H1 (cell line): Measurements from ENCODE around the gene SCN1B. TPM values are rescaled to one million over a fixed set of nuclear protein-coding genes. Genes with fewer than 3 reads are reported as not detected.

ENCODE experiments used
- CTCF ChIA-PET: fragments of 300-600 bp; sonication (Branson Sonifier 250); formaldehyde crosslinking; loops from one replicate; lab custom pipeline; 2021; ENCODE audit not compliant: partially characterized antibody; lab: Charles Lee
- POLR2A ChIA-PET: fragments of 300-600 bp; sonication (Branson Sonifier 250); formaldehyde crosslinking; loops from one replicate; lab custom pipeline; 2021; ENCODE audit warnings: inconsistent platforms; ENCODE audit not compliant: partially characterized antibody; lab: Charles Lee
- DNase-seq, 2 experiments: peaks; one replicate each; pipeline versions ENCODE4 v3.0.0 to v3.0.0-alpha.2; 2010 to 2022; ENCODE audit warnings: low spot score in 2 of 2, low read depth in 1 of 2, mixed read lengths in 1 of 2
- FAIRE-seq: peaks from 2 replicates; lab custom pipeline; 2011; peaks lifted over from hg19 to GRCh38; lab: Jason Lieb, UNC
- H2AFZ ChIP-seq: 2 replicates; pipeline ENCODE4 v1.8.1; 2012; ENCODE audit warnings: low read length, inconsistent platforms
- H2AK5ac ChIP-seq: 2 replicates; pipeline ENCODE4 v1.6.1; 2013; ENCODE audit warnings: low read depth, low read length
- H2BK120ac ChIP-seq: replicated peaks from 2 replicates; pipeline ENCODE3; 2013; ENCODE audit warnings: low read depth, low read length, inconsistent platforms
- H2BK12ac ChIP-seq: 2 replicates; pipeline ENCODE4 v1.6.1; 2013; ENCODE audit warnings: low read depth, low read length
- H2BK15ac ChIP-seq: 2 replicates; pipeline ENCODE4 v1.6.1; 2013; ENCODE audit warnings: low read length
- H2BK20ac ChIP-seq: 2 replicates; pipeline ENCODE4 v1.6.1; 2013; ENCODE audit warnings: low read length
- H2BK5ac ChIP-seq: 2 replicates; pipeline ENCODE4 v1.6.1; 2013; ENCODE audit warnings: low read depth, low read length
- H3K14ac ChIP-seq: 2 replicates; pipeline ENCODE4 v1.6.1; 2013; ENCODE audit warnings: inconsistent platforms; ENCODE audit not compliant: insufficient read length
- H3K18ac ChIP-seq: 2 replicates; pipeline ENCODE4 v1.6.1; 2013; ENCODE audit warnings: low read length; ENCODE audit errors: extremely low read depth
- H3K23ac ChIP-seq: 2 replicates; pipeline ENCODE4 v1.6.1; 2013; ENCODE audit warnings: inconsistent platforms; ENCODE audit not compliant: insufficient read length
- H3K23me2 ChIP-seq: 2 replicates; pipeline ENCODE4 v1.6.1; 2013; ENCODE audit warnings: low read depth, low read length
- H3K27ac ChIP-seq: 2 replicates; pipeline ENCODE4 v1.6.1; 2011; ENCODE audit warnings: low read depth, low read length, inconsistent platforms
- H3K27me3 ChIP-seq, 4 experiments: replicated peaks in 1 of 4; 1 replicate in 1 of 4; 2 replicates in 3 of 4; pipeline versions ENCODE4 v1.6.1 to v1.8.1; 2011 to 2013; ENCODE audit warnings: low read length in 3 of 4, mild to moderate bottlenecking in 3 of 4, inconsistent platforms in 2 of 4, mixed read lengths in 2 of 4, moderate library complexity in 1 of 4; ENCODE audit not compliant: control insufficient read depth in 3 of 4, insufficient read depth in 3 of 4; ENCODE audit errors: extremely low read depth in 1 of 4
- H3K36me3 ChIP-seq, 4 experiments: 2 replicates each; pipeline versions ENCODE4 v1.6.1 to v1.8.1; 2011 to 2013; ENCODE audit warnings: mild to moderate bottlenecking in 4 of 4, low read length in 3 of 4, moderate library complexity in 2 of 4, control low read depth in 1 of 4, inconsistent platforms in 1 of 4; ENCODE audit not compliant: insufficient read depth in 4 of 4, control insufficient read depth in 2 of 4
- H3K4ac ChIP-seq: replicated peaks from 2 replicates; pipeline ENCODE3; 2013; ENCODE audit warnings: low read length, low read depth, mixed read lengths, inconsistent platforms; ENCODE audit not compliant: insufficient read length
- H3K4me1 ChIP-seq, 4 experiments: replicated peaks in 1 of 4; 1 replicate in 1 of 4; 2 replicates in 3 of 4; pipeline versions ENCODE4 v1.6.1 to v1.8.1; 2011 to 2013; ENCODE audit warnings: low read length in 3 of 4, inconsistent platforms in 2 of 4, mixed read lengths in 1 of 4; ENCODE audit not compliant: insufficient read depth in 4 of 4, control insufficient read depth in 3 of 4
- H3K4me2 ChIP-seq, 2 experiments: 2 replicates each; pipeline versions ENCODE4 v1.6.1 to v1.8.1; 2011 to 2013; ENCODE audit warnings: low read depth in 2 of 2, low read length in 2 of 2, control low read depth in 1 of 2, inconsistent platforms in 1 of 2, mild to moderate bottlenecking in 1 of 2; ENCODE audit not compliant: insufficient read depth in 1 of 2
- H3K4me3 ChIP-seq, 4 experiments: fragments of 200-600, 300-600 bp in 1 of 4; sonication (generic), shearing (Covaris generic), sonication (Bioruptor Twin) in 1 of 4; 2 replicates each; pipeline versions ENCODE4 v1.5.1 to v1.8.1; 2011 to 2016; ENCODE audit warnings: low read length in 4 of 4, low read depth in 3 of 4, control low read depth in 2 of 4, inconsistent platforms in 2 of 4, mild to moderate bottlenecking in 2 of 4, mixed read lengths in 1 of 4, moderate library complexity in 1 of 4; ENCODE audit not compliant: insufficient read depth in 2 of 4; ENCODE audit errors: extremely low read depth in 1 of 4
- H3K56ac ChIP-seq: replicated peaks from 2 replicates; pipeline ENCODE3; 2013; ENCODE audit warnings: low read depth, mild to moderate bottlenecking, mixed read lengths, low read length, inconsistent platforms; ENCODE audit not compliant: insufficient read length
- H3K79me1 ChIP-seq: 2 replicates; pipeline ENCODE4 v1.6.1; 2013; ENCODE audit warnings: low read depth, low read length, control low read depth
- H3K79me2 ChIP-seq, 2 experiments: 2 replicates each; pipeline versions ENCODE4 v1.6.1 to v1.8.1; 2012 to 2013; ENCODE audit warnings: low read length in 2 of 2, mild to moderate bottlenecking in 2 of 2, inconsistent platforms in 1 of 2; ENCODE audit not compliant: insufficient read depth in 2 of 2, control insufficient read depth in 1 of 2
- H3K9ac ChIP-seq, 4 experiments: replicated peaks in 1 of 4; 1 replicate in 1 of 4; 2 replicates in 3 of 4; pipeline versions ENCODE4 v1.6.1 to v1.8.1; 2011 to 2013; ENCODE audit warnings: low read depth in 3 of 4, low read length in 3 of 4, control low read depth in 2 of 4, mild to moderate bottlenecking in 2 of 4, moderate library complexity in 2 of 4, inconsistent platforms in 1 of 4; ENCODE audit errors: extremely low read depth in 1 of 4
- H3K9me3 ChIP-seq, 2 experiments: 2 replicates each; pipeline versions ENCODE4 v1.6.1 to v1.8.1; 2012 to 2013; ENCODE audit warnings: mild to moderate bottlenecking in 2 of 2, moderate library complexity in 2 of 2, control low read depth in 1 of 2, inconsistent platforms in 1 of 2, low read depth in 1 of 2, low read length in 1 of 2, mixed read lengths in 1 of 2; ENCODE audit not compliant: insufficient read depth in 2 of 2
- H4K20me1 ChIP-seq, 2 experiments: replicated peaks in 1 of 2; 2 replicates each; pipeline versions ENCODE3 to v1.8.1; 2011 to 2013; ENCODE audit warnings: inconsistent platforms in 2 of 2, low read length in 2 of 2, mild to moderate bottlenecking in 1 of 2; ENCODE audit not compliant: insufficient read depth in 2 of 2, control insufficient read depth in 1 of 2
- H4K5ac ChIP-seq: 2 replicates; pipeline ENCODE4 v1.6.1; 2013; ENCODE audit warnings: low read length, low read depth, mixed read lengths, inconsistent platforms; ENCODE audit not compliant: insufficient read length
- H4K8ac ChIP-seq: 2 replicates; pipeline ENCODE4 v1.8.0; 2013; ENCODE audit warnings: mild to moderate bottlenecking, moderate library complexity, low read length, inconsistent platforms; ENCODE audit not compliant: insufficient read depth; ENCODE audit errors: extremely low read depth
- H4K91ac ChIP-seq: replicated peaks from 2 replicates; pipeline ENCODE3; 2013; ENCODE audit warnings: low read length, mixed read lengths, inconsistent platforms; ENCODE audit not compliant: insufficient read length
- ATF3 ChIP-seq: IDR thresholded peaks from 2 replicates; pipeline ENCODE4 v1.6.1; 2011; ENCODE audit warnings: low read depth, mild to moderate bottlenecking, low read length; ENCODE audit not compliant: insufficient read depth
- BRCA1 ChIP-seq: IDR thresholded peaks from 2 replicates; pipeline ENCODE4 v1.6.1; 2012; ENCODE audit warnings: low read depth, low read length, improper control_type of control experiment
- JUN ChIP-seq: IDR thresholded peaks from 2 replicates; pipeline ENCODE4 v1.6.1; 2011; ENCODE audit warnings: low read depth, mild to moderate bottlenecking, improper control_type of control experiment, low read length
- RFX5 ChIP-seq: IDR thresholded peaks from 2 replicates; pipeline ENCODE4 v1.6.1; 2011; ENCODE audit warnings: low read depth, low read length, improper control_type of control experiment, borderline replicate concordance
- SRF ChIP-seq: IDR thresholded peaks from 2 replicates; pipeline ENCODE4 v1.6.1; 2011; ENCODE audit warnings: mild to moderate bottlenecking, low read depth, low read length, moderate library complexity
- TCF12 ChIP-seq: IDR thresholded peaks from 2 replicates; pipeline ENCODE4 v1.6.1; 2011; ENCODE audit warnings: low read depth, mild to moderate bottlenecking, low read length
- WGBS, 2 experiments: shearing (Covaris generic) in 1 of 2; methylation state at CpG; one replicate each; pipeline versions ENCODE4 v1.1.6 to v1.1.7; 2013 to 2015; ENCODE audit warnings: low lambda C conversion rate in 2 of 2, mixed read lengths in 2 of 2, inconsistent platforms in 1 of 2, low coverage in 1 of 2, missing lambda C conversion rate in 1 of 2; ENCODE audit not compliant: insufficient replicate concordance in 2 of 2, insufficient coverage in 1 of 2, insufficient read length in 1 of 2; ENCODE audit errors: extremely low coverage in 1 of 2, missing lambda C conversion rate in 1 of 2; 5-methylcytosine and 5-hydroxymethylcytosine counted together
- polyA plus RNA-seq, 7 experiments: library from polyadenylated mRNA; depleted of rRNA in 3 of 7; stranded (reverse) in 5 of 7; unstranded in 2 of 7; fragments of >200 nt in 5 of 7; fragments of 200-250 nt in 2 of 7; gene quantifications; 1 replicate in 5 of 7; 2 replicates in 1 of 7; 4 replicates in 1 of 7; pipeline versions ENCODE4 v1.2.1 to v1.2.3, GENCODE V29; 2011 to 2013; ENCODE audit warnings: missing spikeins in 2 of 7, mixed read lengths in 2 of 7
- total RNA-seq: library from RNA; stranded (reverse); fragmentation: NEBNext Ultra II Directional; extraction: Animal tissue kit (Norgen Biotek cat#: 25700); gene quantifications from 2 replicates; pipeline ENCODE4 v1.2.1, GENCODE V29; 2021

Gene SCN1B
- total and polyA plus RNA-seq, 2 of the 8 experiments (the other 6 are each of a cell fraction or from before 2014, with no cell fraction given): 3.1 to 3.5 TPM

GRCh38 chr19:35034588-35035382 lies 4.5 kb downstream of the SCN1B start:
- Histone ChIP-seq H3K23me2 (peaks cover 8% of the 10 kb centered on the region; the same call in 1 of the 2 replicates), H3K36me3 (no peaks in the 10 kb centered on the region; a peak in 1 of 8 replicates), H3K27ac (no peak overlapping the region), H3K56ac (no peak overlapping the region), H3K4me3 (no peak overlapping the region), H3K27me3 (peaks cover 4 to 28% (median 25%) of the 10 kb centered on the region in 4 experiments), H3K18ac (no peak overlapping the region), H3K14ac (no peak overlapping the region), H2BK15ac (no peak overlapping the region), H3K9ac (no peak overlapping the region), H4K8ac (no peak overlapping the region), H2BK12ac (no peak overlapping the region), H3K4me2 (no peak overlapping the region), H2BK120ac (no peak overlapping the region), H3K4me1 (peaks cover 0 to 10% (median 5%) of the 10 kb centered on the region in 4 experiments; a peak in 6 of 7 replicates), H3K4ac (no peak overlapping the region), H3K9me3 (no peaks in the 10 kb centered on the region), H4K5ac (no peak overlapping the region), H3K79me2 (no peaks in the 10 kb centered on the region), H2AK5ac (no peak overlapping the region), H2BK20ac (no peak overlapping the region), H2AFZ (no peak overlapping the region), H3K79me1 (no peaks in the 10 kb centered on the region), H2BK5ac (no peak overlapping the region), H4K91ac (no peak overlapping the region), H3K23ac (no peak overlapping the region), H4K20me1 (peaks cover 0 to 1% of the 10 kb centered on the region in 2 experiments)
- WGBS, 2 experiments: 88% methylated on average over 17 of the region's 17 CpGs; no CpG with 5 or more reads in 1 of the 2 experiments
- ChIA-PET POLR2A (interaction anchor here (0.7 to 2.0 kb wide), 4 partner anchors 8 to 132 kb away, joined by 3 to 10 read pairs (median 4); no protein-coding TSS in a partner anchor), CTCF (interaction anchor here (2.9 kb wide), 1 partner anchor 9 kb away, joined by 14 read pairs; no protein-coding TSS in a partner anchor)
- DNase-seq (no peak), FAIRE-seq (no peak)
- TF ChIP-seq BRCA1 (no peak), JUN (no peak), RFX5 (no peak), TCF12 (no peak), ATF3 (no peak), SRF (no peak)
